GM12891 (cell line): ENCODE measurements around the gene FANCC.

ENCODE experiments used
- PAX5 ChIP-seq: IDR thresholded peaks from 2 replicates; pipeline ENCODE4 v1.6.1; 2011; ENCODE audit warnings: low read length, moderate library complexity, mild to moderate bottlenecking; ENCODE audit not compliant: insufficient read depth, severe bottlenecking
- POLR2A ChIP-seq: IDR thresholded peaks from 2 replicates; pipeline ENCODE4 v1.6.1; 2011; ENCODE audit warnings: low read depth, low read length, control low read depth
- POLR2AphosphoS5 ChIP-seq: IDR thresholded peaks from 2 replicates; pipeline ENCODE4 v1.6.1; 2011; ENCODE audit warnings: low read depth, low read length, control low read depth
- TAF1 ChIP-seq: IDR thresholded peaks from 2 replicates; pipeline ENCODE4 v1.6.1; 2011; ENCODE audit warnings: low read depth, low read length, control low read depth

DNA sequence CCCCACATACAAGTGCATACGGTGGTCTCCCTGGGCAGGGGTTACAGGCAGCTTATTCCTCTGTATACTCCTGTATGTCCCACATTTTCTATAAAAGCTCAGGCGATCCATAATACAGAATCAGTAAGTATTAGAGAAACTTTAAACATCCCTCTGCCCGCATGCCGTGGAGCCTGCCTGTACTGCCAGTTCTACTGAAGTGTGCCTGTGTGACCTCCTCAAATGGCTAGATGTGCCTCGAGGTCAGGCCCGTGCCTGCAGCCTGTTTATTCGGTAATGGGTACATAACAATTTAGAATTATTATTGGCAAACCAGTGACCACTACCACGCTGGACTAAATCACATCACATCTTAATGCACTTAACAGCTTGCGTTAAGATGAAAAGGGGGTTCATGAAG lies 190.8 kb downstream of the FANCC start:
- TF ChIP-seq POLR2A (no peak), TAF1 (no peak), POLR2AphosphoS5 (no peak), PAX5 (no peak)
